Activated T-cell treated with anti-CD3 and anti-CD28 coated beads for 24 hours (primary cell): Measurements from ENCODE around the gene LMF1.
"Not testable (repeated sequence)": the region's sequence is repeated elsewhere in the genome, so short reads cannot be mapped to it uniquely, and the experiment has no call there.

Experiments
- DNase-seq: peaks from one replicate; pipeline ENCODE4 v3.0.0-alpha.2; 2020; ENCODE audit warnings: low read depth

The LMF1 gene

DNA sequence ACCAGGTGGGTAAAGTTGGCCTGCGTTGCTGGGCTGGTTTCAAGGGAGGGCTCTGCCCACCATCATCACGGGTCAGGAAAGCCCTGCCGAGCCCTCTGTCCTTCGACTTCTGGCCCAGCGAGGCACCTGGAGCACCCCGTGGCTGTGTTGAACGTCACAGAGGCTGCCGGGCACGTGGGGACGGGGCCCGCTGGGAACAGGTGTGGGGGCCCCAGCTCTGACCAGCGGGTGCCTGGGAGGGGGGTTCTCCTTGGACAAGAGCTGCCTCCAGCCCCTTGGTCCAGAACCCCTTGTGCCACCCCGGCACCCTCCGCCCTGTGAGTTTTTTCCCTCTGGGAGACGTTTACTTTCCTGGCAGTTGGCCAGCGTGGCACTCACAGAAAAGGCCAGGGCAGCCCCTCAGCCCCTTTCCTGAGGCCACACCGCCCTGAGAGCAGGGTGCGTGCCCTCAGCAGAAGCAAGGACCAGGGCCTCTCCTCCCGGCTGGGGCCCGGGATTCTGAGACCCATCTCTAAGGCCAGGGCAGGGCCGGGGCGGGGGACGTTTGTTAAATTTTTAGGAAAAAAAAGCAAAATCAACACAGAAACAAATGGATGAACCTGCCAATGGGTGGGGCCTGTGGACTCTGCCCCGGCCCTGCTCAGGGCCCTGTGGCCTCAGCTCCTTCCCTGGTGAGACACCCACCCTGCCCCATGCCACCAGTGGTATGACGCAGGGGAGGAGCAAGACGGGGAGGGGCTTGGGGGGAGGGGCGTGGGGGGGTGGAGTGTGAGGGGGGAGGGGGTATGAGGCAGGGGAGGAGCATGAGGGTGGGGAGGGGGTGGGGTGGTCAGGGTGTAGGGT is 139.0 kb downstream of the LMF1 start:
- DNase-seq = no peak

DNA sequence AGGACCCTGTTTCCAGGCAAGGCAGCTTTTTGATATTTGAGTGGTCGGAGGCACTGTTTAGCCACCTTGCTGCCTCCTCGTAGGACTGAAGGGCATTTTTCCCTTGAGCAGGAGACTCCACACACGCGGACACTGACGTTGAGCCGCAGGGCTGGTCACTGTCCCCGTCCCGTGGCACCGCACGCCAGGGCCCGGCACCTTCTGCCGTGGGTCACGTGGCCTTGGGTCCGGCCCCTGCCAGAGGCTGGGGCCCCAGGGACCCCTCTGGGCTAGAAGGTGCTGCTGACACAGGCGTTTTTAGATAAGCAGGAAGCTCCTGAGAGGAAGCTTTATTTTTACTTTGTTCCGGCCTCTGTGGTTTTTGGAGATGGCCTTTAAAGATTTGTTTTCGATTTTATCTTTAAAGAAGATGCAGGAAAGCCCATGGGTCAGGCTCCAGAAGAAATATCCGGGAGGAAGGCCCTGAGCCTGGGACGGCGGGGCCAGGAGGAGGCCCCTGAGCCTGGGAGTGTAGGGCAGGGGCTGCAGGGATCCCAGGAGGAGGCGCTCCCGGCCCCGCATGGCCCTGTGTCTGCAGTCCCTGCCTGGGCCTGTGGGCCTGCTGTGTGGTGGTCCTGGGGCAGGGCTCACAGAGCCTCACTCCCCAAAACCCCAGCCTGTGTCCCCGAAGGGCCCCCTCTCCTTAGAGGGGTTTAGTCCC is 139.8 kb downstream of the LMF1 start:
- DNase-seq = no peak

DNA sequence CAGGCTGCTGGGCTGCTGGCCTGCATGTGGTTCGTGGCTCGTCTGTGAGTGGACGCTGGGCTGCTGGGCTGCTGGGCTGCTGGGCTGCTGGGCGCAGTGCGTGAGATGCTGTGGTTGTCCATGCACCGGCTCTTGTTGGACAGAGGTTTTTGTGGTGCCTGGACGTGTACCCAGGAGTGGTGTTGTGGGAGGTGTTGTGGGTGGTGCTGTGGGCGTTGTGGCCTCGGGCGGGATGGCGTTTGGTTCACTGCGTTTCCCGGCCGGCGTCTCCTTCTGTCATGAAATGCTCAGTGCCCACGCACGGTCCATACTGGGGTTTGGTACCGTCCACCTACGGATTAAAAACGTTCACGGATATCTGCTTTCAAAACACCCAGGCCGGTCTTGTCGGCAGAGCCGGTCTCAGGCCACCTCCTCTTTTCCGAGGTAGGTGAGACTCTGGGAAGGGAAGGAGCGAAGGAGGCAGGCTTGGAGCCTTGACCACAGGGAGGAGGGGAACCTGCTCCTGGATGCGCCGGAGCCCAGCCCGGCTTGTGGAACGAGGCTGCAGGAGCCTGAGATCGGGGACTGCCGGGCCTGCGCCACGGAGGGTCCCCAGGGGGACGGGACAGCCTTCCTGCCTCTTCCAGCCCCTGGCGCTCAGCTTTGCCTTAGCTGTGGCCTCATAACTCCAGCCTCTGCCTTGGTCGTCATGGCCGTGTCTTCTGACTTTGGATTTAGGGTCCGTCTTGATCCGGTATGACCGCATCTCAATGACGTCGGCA is 140.5 kb downstream of the LMF1 start:
- DNase-seq = no peak

DNA sequence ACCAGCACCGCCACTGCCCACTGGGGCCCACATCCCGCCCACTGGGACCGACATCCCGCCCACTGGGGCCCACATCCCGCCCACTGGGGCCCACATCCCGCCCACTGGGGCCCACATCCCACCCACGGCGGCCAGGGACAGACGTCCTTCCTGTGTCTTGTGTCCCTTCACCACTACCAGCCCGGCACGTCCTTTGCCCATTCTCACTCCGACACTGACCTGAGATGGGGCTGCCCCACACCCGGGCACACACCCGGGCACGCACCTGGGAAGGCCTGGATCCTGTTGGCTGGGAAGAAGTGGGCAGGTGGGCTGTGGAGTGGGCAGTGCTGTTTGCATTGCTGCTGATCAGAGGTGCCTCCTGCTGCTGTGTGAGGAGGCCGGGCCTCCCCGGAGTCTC is 141.9 kb downstream of the LMF1 start:
- no peak for DNase-seq

DNA sequence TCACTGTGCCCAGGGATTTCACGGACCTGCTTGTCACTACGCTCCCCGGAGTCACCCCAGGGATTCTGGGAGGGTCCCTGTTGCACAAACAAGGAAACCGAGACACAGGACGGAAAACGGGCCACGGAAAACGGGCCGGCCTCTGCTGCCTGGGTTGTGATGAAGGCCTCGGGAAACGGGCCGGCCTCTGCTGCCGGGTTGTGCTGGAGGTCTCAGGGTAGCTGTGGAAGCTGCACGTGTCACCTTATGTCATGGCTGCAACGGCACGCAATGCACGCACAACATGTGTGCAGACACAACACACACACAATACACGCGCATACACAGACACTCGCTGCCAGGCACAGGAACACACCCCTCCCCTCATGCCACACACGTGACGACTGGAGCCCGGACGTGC is 143.3 kb downstream of the LMF1 start:
- DNase-seq = no peak

DNA sequence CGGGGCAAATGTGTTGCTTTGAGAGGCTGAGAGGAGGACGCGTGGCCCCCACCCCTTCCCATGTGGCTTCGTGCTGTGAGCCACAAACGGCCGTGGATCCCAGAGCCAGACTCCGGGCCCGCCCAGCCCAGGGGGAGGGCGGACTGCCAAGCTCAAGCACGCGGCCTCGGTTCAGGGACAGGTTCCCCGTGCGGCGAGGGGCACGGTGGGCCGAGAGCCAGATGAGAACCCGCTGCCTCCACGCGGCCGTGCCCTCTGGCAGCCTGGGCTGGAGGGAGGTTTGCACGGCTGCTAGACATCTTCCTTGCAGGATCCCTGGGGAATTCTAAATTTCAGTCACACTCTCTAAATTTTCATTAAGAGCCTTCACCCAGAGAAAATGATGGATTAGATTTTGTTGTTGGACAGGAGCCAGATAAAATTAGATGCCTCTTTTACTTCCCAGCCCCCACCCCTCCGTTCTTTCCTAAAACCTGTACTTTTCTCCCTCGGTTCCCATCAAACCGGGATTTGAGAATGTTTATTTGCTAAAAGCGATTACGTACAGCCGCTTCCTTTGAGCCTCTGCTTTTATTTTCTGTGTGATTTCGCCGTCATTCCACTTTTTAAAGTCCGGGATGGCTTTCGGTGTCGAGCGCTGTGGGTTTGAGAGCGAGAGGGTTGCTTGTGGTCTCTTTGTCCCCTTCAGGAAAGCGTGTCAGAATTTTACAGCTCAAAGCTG is 145.3 kb downstream of the LMF1 start:
- DNase-seq = no peak

DNA sequence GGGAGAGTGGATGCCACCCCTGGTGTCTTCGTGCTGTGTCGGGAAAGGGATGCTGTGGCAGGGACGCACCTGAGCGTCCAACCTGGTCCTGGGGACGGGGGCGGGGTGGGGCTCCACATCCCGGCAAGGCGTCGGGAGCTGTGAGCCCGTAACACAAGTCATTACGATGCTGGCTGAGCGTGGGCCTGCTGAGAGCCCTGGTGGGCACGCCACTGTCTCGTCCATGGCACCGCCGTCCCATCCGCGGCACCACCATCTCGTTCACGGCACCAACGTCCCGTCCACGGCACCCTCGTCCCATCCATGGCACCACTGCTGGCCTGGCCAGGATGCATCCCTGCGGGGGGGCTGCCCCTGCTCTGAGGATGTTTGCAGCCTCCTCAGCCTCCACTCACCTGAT is 146.2 kb downstream of the LMF1 start:
- DNase-seq = no peak

DNA sequence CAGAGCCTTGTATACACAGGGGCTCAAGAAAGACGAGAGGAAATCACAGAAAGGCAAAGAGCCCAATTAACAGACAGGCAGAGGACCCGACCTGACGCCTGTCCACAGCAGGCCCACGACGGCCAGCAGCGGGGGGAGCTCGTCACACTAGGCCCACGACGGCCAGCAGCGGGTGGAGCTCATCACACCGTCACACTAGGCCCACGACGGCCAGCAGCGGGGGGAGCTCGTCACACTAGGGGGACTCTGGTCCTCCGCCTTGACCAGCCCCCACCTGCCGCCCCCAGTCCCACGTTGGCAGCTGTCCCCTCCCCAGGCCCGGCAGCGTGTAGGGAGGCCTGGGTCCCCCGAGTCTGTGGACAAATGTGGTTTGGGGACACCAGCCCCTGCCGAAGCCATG is 146.6 kb downstream of the LMF1 start:
- no peak for DNase-seq

DNA sequence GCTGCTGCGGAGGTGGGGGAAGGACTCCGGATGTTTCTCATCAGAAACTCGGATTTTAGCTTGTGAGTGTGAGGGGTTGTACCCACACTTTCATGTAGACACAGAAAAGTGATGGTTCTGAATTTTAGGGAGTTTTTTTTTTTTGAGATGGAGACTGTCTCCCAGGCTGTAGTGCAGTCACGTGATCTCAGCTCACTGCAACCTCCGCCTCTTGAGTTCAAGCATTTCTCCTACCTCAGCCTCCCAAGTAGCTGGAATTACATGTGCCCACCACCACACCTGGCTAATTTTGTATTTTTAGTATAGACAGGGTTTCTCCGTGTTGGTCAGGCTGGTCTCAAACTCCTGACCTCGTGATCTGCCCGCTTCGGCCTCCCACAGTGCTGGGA is 147.9 kb downstream of the LMF1 start:
- no peak for DNase-seq

DNA sequence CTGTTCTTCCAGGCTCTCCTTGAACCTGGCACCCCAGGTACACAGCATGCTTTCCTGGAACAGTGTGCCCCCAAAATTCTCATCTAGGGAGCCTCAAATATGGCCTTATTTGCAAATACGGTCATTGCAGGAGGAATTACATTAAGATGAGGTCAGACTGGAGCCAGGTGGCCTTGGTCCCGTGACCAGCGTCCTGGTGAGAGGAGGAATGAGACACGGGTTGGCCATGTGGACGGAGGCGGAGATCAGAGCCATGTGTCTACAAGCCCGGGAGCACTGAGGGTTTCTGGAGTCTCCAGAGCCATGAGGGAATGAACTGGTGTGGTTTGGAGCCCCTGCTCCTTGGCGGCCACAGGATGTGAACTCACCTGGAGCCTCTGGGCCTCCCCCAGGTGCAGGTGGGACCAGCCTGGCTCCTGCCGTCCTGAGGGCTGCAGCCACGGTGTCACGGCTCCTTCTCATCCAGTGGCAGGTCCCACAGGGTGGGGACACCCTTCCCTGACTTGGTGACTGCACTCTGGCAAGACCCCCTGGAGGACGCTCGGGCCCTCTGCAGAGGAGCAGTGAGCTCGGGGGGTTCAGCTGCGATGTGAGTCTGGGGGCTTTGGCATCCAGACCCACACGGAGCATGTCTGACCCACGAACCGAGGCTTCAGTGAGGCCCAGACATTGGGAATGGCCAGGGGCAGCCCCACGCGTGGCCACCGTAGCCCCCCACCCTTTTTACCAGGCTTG is 148.4 kb downstream of the LMF1 start:
- no peak for DNase-seq

DNA sequence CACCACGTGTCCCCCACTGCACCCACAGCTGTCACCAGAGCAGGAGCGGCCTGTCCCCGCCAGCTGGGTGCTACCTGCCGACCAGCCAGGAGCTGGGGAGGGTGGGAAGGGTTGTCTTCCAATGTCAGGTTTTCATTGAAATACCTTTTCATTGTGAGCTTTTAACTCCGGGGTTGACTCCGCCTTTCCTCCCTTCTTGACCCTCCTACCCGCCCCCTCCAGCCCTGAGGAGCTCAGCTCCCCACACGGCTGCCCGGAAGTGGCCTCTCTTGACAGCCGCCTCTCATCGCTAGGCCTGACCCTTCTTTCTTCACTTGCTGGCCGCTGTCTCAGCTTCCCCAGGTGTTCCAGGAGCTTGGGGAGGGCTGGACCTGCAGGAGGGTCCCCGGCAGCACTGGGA is 149.0 kb downstream of the LMF1 start:
- DNase-seq = no peak

DNA sequence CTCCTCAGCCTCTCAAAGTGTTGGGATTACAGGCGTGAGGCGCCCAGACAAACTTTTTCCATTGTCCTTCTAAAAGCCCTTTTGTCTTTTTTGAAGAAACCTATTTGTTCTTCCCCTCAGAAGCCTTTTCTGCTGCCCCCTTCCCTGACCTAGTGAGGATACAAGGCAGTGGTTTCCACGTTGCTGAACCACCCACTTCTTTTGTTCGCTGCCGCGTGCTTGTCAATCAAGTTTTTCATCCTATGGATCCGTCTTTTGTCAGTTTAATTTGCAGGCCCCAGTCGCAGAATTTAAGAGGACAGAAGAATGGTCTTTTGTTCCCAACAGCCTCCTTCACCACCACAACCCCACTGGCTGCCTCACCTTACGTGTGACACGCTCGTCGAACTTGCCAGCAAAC is 150.0 kb downstream of the LMF1 start:
- no peak for DNase-seq

DNA sequence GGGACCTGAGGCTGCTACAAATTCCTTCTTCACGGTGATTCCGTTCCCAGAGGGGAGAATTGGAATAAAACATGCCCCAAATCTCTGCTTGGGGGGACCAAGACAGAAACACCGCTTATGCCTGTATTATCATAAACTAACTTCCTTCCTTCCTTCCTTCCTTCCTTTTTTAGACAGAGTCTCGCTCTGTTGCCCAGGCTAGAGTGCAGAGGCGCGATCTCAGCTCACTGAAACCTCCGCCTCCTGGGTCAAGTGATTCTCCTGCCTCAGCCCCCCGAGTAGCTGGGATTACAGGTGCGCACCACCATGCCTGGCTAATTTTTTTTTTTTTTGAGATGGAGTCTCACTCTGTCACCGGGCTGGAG is 150.8 kb downstream of the LMF1 start:
- not testable (repeated sequence) for DNase-seq

DNA sequence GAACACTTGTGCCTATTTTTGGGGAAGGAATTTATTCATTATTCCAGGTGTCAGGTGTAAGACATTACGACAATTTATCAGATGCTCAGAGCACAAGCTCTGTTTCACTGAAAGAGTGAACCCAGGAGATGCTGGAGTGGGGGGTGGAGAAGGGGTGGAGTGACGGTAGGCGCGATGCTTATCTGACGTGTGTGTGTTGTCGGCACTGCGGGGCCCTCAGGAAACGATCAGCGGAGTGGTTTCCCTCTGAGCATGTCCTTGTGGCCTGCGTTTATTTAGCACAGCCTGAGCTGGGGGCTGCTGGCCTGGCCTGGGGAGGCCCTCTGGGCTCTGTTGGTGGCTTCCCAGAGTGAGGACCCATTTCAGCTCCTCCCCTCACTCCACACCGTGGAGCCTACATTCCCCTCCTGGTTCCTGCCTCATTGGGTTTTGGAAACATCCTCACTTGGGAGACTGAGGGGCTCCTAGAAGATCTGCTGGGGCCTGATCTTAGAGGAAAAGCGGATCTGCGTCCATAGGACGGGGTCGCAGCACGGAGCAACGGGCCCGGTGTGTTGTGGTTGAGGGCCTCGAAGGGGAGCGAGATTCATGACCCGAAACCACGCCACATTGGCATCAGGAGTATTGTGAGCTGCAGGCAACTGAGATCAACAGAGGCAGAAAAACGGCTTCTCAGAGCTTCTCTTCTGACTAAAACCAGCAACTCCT is 151.3 kb downstream of the LMF1 start:
- no peak for DNase-seq

DNA sequence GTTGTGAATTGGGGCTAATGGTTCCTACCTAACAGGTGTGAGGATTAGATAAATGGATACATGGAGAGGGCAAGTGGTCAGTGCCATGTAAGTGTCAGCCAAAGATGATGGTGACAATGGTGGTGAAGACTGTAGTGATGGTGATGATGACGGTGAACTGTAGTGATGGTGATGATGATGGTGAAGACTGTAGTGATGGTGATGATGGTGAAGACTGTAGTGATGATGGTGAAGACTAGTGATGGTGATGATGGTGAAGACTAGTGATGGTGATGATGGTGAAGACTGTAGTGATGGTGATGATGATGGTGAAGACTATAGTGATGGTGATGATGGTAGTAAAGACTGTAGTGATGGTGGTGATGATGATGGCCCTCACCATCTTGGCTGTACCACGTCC is 152.2 kb downstream of the LMF1 start:
- DNase-seq = no peak

DNA sequence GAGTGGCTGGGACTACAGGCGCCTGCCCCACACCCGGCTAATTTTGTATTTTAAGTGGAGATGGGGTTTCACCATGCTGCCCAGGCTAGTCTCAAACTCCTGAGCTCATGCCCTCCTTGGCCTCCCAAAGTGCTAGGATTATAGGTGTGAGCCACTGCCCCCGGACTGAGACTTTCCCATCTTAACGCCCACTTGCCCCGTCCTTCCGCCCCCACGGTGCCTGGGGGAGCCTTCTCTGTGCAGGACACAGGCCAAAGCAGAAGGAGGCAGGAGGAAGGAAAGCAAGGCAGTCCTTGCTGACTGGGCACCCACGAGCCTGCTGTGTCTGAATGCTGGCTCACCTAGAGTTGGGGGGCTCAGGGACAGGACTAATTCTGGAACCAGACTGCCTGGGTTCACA is 152.7 kb downstream of the LMF1 start:
- no peak for DNase-seq

DNA sequence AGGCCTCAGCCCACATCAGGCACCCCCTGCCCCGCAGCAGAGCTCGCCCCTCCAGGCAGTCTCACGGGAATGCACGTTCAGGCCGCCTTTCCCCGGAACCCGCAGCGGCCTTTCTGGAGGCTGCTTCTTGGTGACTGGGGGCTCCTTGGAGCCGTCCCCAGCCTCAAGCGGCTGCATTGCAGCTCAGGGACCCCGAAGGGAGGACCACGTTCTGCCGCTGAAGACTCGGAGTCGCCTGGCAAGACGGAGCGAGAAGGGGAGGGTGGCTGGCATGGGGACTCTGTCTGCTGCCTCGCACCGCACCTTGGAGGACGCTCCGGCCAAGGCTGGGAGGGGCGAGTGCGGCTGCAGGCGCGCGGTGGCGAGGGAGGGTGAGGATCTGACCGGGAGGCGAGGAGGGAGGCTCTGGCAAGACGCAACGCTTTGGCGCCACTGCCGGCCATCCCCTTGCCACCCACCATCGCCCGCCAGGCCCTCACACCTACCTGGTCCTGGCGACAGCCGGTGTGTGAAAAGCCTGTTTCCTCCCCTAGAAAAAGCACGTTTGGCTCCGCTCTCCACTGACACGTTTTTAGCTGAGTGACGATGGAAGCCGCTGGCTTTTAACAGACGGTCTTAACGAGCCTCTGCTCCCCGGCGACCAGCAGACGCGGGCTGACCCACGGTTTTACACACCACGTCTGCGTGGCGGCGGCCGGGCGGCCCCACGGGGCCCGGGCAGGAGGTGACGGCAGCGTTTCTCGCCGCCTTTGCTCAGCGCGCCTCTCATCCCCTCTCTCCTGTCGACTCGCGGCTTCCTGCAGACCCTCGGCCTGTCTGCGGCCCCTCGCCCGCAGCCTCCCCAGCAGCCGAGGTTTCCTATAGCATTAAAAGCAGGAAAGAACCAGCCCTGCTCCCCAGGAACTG is 153.5 kb downstream of the LMF1 start:
- no peak for DNase-seq

DNA sequence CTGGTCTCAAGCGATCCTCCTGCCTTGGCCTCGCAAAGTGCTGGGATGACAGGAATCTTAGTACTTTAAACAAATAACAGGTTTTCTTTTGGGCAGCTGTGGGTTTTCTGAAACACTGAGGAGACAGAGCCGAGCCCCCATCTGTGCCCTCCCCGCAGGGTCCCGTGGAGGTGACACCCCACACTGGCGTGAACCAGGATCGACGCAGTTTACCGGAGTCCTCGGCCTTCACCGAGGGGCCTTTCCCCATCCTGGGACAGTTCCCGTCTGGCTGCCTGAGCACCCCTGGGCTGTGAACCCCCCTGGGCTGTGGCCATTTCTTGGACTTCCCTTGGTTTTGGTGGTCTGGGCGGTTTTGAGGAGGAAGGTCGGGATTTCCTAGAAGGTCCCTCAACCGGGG is 154.9 kb downstream of the LMF1 start:
- DNase-seq = no peak

DNA sequence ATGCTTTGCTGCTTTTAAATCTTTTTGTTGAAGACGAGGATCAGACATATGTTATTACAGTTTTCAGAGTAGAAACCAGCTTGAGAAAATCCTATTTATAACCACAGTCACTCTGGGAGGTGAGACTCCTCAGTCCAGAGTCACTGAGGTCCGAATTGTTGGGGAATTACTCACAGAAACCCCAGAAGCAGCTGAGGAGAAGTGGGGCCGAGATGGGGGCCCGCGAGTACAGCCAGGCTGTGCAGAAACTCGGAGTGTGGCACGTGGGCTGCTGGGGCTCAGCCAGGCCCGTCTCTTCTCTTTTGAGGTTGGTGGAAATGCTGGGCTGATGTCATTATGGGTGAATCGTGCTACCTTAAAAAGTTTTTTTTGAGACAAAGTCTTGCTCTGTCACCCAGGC is 155.8 kb downstream of the LMF1 start:
- no peak for DNase-seq

DNA sequence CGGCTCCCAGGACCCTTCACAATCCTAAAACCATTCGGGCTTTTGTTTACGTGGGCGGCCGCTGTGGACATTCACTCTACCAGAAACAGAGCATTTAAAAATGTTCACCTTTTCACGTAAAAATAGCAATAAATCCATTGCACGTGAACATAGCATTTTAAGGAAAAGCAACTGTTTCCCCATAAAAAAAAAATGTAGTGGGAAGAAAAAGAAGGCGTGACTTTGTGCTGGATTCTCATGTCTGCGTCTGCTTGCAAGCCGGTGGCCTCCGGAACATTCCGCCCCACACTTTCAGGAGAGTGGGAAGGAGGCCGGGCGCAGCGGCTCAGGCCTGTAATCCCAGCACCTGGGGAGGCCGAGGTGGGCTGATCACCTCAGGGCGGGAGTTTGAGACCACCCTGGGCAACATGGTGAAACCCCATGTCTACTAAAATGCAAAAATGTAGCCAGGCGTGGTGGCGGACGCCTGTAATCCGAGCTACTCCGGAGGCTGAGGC is 156.8 kb downstream of the LMF1 start:
- no peak for DNase-seq
